ENCODE measurements around the gene NUF2.
A peak's percentile ranks its signal among the peaks of the same experiment; 100 is the strongest.
"Not testable (repeated sequence)": the region's sequence is repeated elsewhere in the genome, so short reads cannot be mapped to it uniquely, and the experiment has no call there.

The NUF2 gene

GRCh38 chr1:163321311-163322305 is at the start of gene NUF2:
Gene NUF2, plus strand, starts transcription at chr1:163321954. Its CDS starts 4,098 bp downstream, at chr1:163326052.
- Histone ChIP-seq H3K27ac (peak within 1 kb of the TSS in 20 of 21 experiments; percentile 19 to 88 (median 74)), H3K4me3 (peak within 1 kb of the TSS; percentile 56 to 81 (median 62))

GRCh38 chr1:163273766-163274441 is 47.9 kb upstream of the NUF2 start:
- no peak overlapping the region for H3K4me3 ChIP-seq
- H3K27ac ChIP-seq = no peak overlapping the region

- no peak overlapping the region for H3K27ac ChIP-seq
- no peak overlapping the region for H3K4me3 ChIP-seq
Measured at GRCh38 chr1:163275222-163275621, 46.5 kb upstream of the NUF2 start.

- H3K4me3 ChIP-seq = no peak overlapping the region
- H3K27ac ChIP-seq = no peak overlapping the region
Measured at GRCh38 chr1:163278602-163279001, 43.2 kb upstream of the NUF2 start.

GRCh38 chr1:163284867-163285266 is 36.9 kb upstream of the NUF2 start:
- H3K4me3 ChIP-seq, H3K27ac ChIP-seq: not testable (repeated sequence)

- H3K27ac ChIP-seq = no peak overlapping the region
- no peak overlapping the region for H3K4me3 ChIP-seq
Measured at GRCh38 chr1:163290025-163290640, 31.6 kb upstream of the NUF2 start.

- Histone ChIP-seq H3K27ac (no peak overlapping the region), H3K4me3 (no peak overlapping the region)
Measured at GRCh38 chr1:163291461-163291860, 30.3 kb upstream of the NUF2 start.

GRCh38 chr1:163292153-163292552 is 29.6 kb upstream of the NUF2 start:
- not testable (repeated sequence) for H3K27ac ChIP-seq, H3K4me3 ChIP-seq

GRCh38 chr1:163293497-163293896 is 28.3 kb upstream of the NUF2 start:
- not testable (repeated sequence) for H3K4me3 ChIP-seq, H3K27ac ChIP-seq

- Histone ChIP-seq H3K27ac (no peak overlapping the region), H3K4me3 (no peak overlapping the region)
Measured at GRCh38 chr1:163295949-163296348, 25.8 kb upstream of the NUF2 start.

GRCh38 chr1:163296504-163297263 is 25.1 kb upstream of the NUF2 start:
- no peak overlapping the region for H3K27ac ChIP-seq

GRCh38 chr1:163298365-163298764 is 23.4 kb upstream of the NUF2 start:
- H3K4me3 ChIP-seq = no peak overlapping the region
- no peak overlapping the region for H3K27ac ChIP-seq

More at GRCh38 chr1:163296504-163297263, 25.1 kb upstream of the NUF2 start:
- no peak overlapping the region for H3K4me3 ChIP-seq

- no peak overlapping the region for H3K27ac ChIP-seq
- H3K4me3 ChIP-seq = no peak overlapping the region
Measured at GRCh38 chr1:163300568-163300967, 21.2 kb upstream of the NUF2 start.

GRCh38 chr1:163303561-163303960 is 18.2 kb upstream of the NUF2 start:
- Histone ChIP-seq H3K27ac (no peak overlapping the region), H3K4me3 (no peak overlapping the region)

- Histone ChIP-seq H3K4me3 (no peak overlapping the region), H3K27ac (no peak overlapping the region)
Measured at GRCh38 chr1:163305441-163305840, 16.3 kb upstream of the NUF2 start.

- H3K27ac ChIP-seq = no peak overlapping the region
- H3K4me3 ChIP-seq = no peak overlapping the region
Measured at GRCh38 chr1:163307479-163308171, 14.1 kb upstream of the NUF2 start.

- no peak overlapping the region for H3K4me3 ChIP-seq
Measured at GRCh38 chr1:163308811-163309210, 12.9 kb upstream of the NUF2 start.

GRCh38 chr1:163315773-163316374 is 5.9 kb upstream of the NUF2 start:
- no peak overlapping the region for H3K4me3 ChIP-seq
- no peak overlapping the region for H3K27ac ChIP-seq

More at GRCh38 chr1:163308811-163309210, 12.9 kb upstream of the NUF2 start:
- H3K27ac ChIP-seq = no peak overlapping the region

GRCh38 chr1:163320891-163321290 is 863 bp upstream of the NUF2 start:
- peak overlapping the region; percentile 56 to 81 (median 62) for H3K4me3 ChIP-seq
- H3K27ac ChIP-seq = peak overlapping the region in 17 of 21 experiments; percentile 48 to 88 (median 74)

Data from skin epidermis (tissue), 12 donors.